Measurements from ENCODE around the gene STN1.
A peak's percentile ranks its signal among the peaks of the same experiment; 100 is the strongest.

The STN1 gene

DNA sequence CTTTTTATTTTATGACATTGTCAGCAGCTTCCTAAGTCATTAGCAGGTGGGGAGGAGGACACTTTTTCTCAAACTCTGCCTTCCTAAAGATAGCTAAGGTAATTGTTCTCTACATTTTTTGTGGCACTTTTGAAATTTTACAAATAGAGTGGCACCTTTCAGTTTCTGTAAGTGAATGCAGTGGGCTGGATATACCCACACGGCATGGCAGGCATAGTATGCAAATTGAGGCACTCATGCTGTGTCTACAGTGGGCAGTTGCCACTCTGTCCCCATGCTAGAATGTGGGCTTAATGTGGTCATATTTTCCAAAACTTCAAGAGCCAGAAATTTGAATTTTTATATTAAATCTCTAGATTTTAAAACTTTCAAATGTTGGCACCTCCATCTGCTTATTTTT lies 49.8 kb downstream of the STN1 start:
- DNase-seq (ENCODE audit: insufficient read length, low spot score) = no peak
- no peak for FAIRE-seq
- TF ChIP-seq SPI1 (IDR thresholded peaks at IDR 0.05; ENCODE audit: low read depth, low read length) = no peak
- no peak for TF ChIP-seq POU2F2 (IDR thresholded peaks at IDR 0.05; ENCODE audit: low read depth, low read length)
- TF ChIP-seq TAF1 (IDR thresholded peaks at IDR 0.05; ENCODE audit: low read depth, low read length) = no peak
- TF ChIP-seq POLR2AphosphoS5 (IDR thresholded peaks at IDR 0.05; ENCODE audit: low read depth, low read length) = no peak
- TF ChIP-seq POLR2A (IDR thresholded peaks at IDR 0.05; ENCODE audit: low read depth, low read length) = no peak
- no peak for TF ChIP-seq PAX5 (IDR thresholded peaks at IDR 0.05; ENCODE audit: insufficient read depth, low read length, severe bottlenecking)

DNA sequence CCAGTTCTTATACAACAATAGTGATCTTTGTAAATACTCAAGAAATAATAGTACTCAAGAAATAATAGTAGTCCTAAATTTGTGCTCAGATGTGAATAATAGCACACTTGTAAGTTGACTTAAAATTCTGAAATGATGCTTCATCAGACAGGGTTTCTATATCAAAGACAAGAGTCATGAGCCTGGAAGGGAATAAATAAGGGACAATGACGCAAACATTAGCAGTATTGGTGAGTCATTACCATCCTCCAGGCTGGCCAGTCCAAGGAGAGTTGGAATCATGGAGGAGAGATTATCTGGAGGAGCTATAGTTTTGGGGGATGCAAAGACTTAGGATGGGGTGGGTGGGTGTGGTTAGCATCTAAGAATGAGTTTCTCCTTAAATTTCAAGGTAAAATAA lies 56.5 kb downstream of the STN1 start:
- TF ChIP-seq PAX5 (IDR thresholded peaks at IDR 0.05; ENCODE audit: insufficient read depth, low read length, severe bottlenecking) = no peak
- no peak for TF ChIP-seq POLR2AphosphoS5 (IDR thresholded peaks at IDR 0.05; ENCODE audit: low read depth, low read length)
- no peak for TF ChIP-seq TAF1 (IDR thresholded peaks at IDR 0.05; ENCODE audit: low read depth, low read length)
- TF ChIP-seq POU2F2 (IDR thresholded peaks at IDR 0.05; ENCODE audit: low read depth, low read length) = no peak
- TF ChIP-seq POLR2A (IDR thresholded peaks at IDR 0.05; ENCODE audit: low read depth, low read length) = no peak
- no peak for TF ChIP-seq SPI1 (IDR thresholded peaks at IDR 0.05; ENCODE audit: low read depth, low read length)
- no peak for FAIRE-seq
- DNase-seq (ENCODE audit: insufficient read length, low spot score) = no peak

DNA sequence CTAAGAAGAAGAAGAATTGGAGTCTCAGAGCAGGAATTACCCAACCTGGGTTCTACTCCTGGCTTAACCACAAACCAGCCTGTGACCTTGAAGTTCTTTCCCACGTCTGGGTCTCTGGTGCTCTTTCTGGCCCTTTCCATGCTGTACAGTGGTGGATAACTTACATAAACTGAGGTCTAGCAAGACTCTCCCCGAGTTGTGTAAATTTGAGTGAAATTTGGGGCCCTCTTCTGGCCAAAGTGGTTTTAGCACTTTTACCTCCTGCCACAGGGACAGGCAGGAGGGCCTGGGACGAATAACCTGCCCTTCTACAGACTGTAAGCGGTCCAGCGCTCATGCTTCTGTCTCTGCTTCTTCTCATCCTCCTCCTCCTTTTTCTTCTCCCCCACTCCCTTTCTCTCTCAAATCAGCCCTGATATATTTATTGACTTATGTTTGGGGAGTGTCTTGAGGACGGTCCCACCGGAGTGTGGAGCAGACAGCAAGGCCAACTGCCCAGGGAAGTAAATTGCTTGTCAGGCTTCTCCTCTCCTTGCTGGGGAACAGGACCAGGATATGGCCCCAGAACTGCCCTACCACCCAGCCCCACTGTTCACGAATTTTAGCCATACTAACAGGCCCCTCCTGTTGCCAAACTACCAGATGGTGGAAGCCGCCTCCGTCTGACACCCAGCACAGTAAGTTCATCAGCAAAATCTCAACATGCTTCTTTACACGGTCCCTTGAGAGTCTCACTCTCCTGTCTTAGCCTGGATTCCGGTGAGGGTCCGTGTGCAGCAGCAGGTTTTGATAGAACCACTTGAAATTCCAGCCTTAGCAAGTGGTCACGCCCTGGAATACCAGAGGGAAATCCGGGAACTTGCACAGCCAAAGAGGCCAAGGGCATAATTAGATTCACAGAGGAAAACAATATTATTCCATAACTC lies 58.6 kb downstream of the STN1 start:
- FAIRE-seq (peak; percentile 73), DNase-seq (ENCODE audit: insufficient read length, low spot score) (no peak)
- TF ChIP-seq TAF1 (IDR thresholded peaks at IDR 0.05; ENCODE audit: low read depth, low read length) (no peak), POU2F2 (IDR thresholded peaks at IDR 0.05; ENCODE audit: low read depth, low read length) (no peak), PAX5 (IDR thresholded peaks at IDR 0.05; ENCODE audit: insufficient read depth, low read length, severe bottlenecking) (no peak), SPI1 (IDR thresholded peaks at IDR 0.05; ENCODE audit: low read depth, low read length) (no peak)

DNA sequence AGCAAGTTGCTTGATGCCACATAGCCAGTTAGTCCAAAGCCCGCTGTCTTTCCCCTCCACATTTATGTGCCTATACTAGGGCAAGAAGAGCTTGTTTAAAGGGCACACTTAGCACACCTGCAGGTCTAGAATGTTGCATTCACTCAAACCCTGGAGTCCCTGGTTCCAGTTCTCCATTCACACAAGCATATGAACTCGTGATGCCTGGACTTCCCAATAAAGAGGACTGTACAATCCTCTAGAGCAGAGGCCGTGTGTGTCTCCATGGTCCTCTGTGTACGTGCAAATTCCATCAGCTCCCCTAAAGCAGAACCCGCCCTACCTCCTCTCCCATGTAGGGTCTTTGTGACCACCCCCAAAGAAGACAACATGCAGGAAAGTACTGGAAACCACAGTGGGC lies 59.6 kb downstream of the STN1 start:
- DNase-seq (ENCODE audit: insufficient read length, low spot score) = no peak
- FAIRE-seq = no peak
- TF ChIP-seq POLR2AphosphoS5 (IDR thresholded peaks at IDR 0.05; ENCODE audit: low read depth, low read length) (no peak), SPI1 (IDR thresholded peaks at IDR 0.05; ENCODE audit: low read depth, low read length) (no peak), PAX5 (IDR thresholded peaks at IDR 0.05; ENCODE audit: insufficient read depth, low read length, severe bottlenecking) (no peak), POLR2A (IDR thresholded peaks at IDR 0.05; ENCODE audit: low read depth, low read length) (no peak), POU2F2 (IDR thresholded peaks at IDR 0.05; ENCODE audit: low read depth, low read length) (no peak), TAF1 (IDR thresholded peaks at IDR 0.05; ENCODE audit: low read depth, low read length) (no peak)

DNA sequence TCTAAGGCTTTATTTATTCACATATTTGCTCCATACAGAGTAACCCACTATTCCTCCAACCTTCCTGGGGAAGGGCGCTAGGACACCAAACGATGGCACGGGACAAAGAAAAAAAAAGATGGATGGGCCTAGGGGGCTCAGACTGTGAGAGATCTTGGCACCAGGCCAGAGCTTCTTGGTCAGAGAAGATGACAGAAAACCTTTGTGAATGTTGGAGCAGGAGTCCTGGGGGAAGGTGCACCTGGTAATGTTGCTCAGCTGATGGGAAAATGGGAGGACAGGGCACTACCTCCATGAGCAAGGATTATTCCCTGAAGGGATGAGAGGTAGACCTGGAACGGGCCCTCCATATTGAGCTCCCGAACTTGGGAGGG lies 61.2 kb downstream of the STN1 start:
- TF ChIP-seq TAF1 (IDR thresholded peaks at IDR 0.05; ENCODE audit: low read depth, low read length) (no peak), POLR2A (IDR thresholded peaks at IDR 0.05; ENCODE audit: low read depth, low read length) (no peak), SPI1 (IDR thresholded peaks at IDR 0.05; ENCODE audit: low read depth, low read length) (no peak), POU2F2 (IDR thresholded peaks at IDR 0.05; ENCODE audit: low read depth, low read length) (no peak), PAX5 (IDR thresholded peaks at IDR 0.05; ENCODE audit: insufficient read depth, low read length, severe bottlenecking) (no peak), POLR2AphosphoS5 (IDR thresholded peaks at IDR 0.05; ENCODE audit: low read depth, low read length) (no peak)
- FAIRE-seq (no peak), DNase-seq (ENCODE audit: insufficient read length, low spot score) (no peak)

DNA sequence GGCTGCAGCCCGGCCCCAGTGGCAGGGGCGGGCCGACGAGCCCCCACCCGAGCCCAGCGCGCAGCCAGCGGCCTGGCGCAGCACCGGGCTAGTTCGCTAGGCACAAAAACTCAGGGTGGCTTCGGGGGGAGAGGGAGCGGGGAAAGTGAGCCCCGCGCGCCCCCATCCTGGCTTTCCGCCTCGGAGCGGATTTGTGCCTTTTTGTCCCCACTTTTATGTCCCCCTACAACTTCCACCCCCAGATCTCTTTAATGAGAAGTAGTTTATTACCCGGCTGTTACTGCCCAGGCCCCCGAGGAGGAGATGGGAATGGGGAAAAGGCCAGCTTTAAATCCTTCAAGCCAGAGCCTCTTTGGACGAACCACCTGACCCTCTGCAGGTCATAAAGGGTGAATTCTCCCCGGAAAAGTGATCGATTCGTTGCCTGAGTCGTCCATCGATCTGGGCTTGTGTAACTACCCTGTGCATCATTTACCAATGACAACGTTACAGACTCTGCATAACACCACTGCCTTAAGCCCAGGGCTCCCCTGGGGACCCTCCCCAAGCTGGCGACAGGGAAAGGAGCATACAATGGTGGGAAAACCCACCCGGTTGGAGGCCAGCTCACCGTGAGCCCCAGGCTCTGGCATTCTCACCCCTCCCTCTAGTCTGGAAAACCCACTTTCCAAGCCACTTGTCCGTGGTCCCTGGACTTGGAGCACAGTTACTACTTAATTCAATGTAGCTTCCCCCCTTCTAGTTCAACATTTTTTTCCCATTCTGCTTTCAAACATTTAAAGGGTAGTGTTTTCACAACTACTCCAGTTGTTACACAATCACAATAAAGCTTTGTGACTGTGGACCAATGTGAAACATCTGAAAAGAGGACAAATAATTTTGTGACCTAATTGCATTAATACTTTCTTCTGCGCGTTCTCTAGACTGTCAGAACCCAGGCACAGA lies 61.9 kb downstream of the STN1 start:
- DNase-seq (ENCODE audit: insufficient read length, low spot score) = no peak
- no peak for FAIRE-seq
- no peak for TF ChIP-seq POLR2AphosphoS5 (IDR thresholded peaks at IDR 0.05; ENCODE audit: low read depth, low read length)
- no peak for TF ChIP-seq TAF1 (IDR thresholded peaks at IDR 0.05; ENCODE audit: low read depth, low read length)
- TF ChIP-seq POU2F2 (IDR thresholded peaks at IDR 0.05; ENCODE audit: low read depth, low read length) = no peak
- no peak for TF ChIP-seq PAX5 (IDR thresholded peaks at IDR 0.05; ENCODE audit: insufficient read depth, low read length, severe bottlenecking)
- TF ChIP-seq POLR2A (IDR thresholded peaks at IDR 0.05; ENCODE audit: low read depth, low read length) = no peak
- no peak for TF ChIP-seq SPI1 (IDR thresholded peaks at IDR 0.05; ENCODE audit: low read depth, low read length)

DNA sequence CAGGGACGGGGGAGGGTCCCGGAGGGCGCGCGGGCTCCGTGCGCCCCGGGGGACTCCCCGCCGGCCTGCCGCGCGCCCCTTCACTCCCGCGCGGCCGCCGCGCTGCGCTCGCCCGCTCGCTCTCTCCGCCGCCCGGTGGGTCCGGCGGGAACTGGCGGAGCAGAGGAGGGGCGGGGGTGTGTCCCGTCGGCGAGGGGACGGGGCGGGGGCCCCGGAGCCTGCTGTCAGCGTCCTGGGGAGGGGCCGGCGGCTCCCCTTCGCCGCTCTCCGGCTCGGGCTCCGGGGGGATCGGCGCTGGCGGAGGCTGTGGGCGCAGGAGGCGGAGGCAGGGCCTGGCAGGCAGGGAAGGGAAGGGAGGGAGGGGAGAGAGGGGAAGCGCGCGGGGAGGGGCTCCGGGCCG lies 62.6 kb downstream of the STN1 start, which contains the start of gene SH3PXD2A:
Gene SH3PXD2A (minus strand): TSS at position 153 of the 400 bp plus-strand sequence. CDS start 310 bp downstream, outside the sequence.
- FAIRE-seq (no peak), DNase-seq (ENCODE audit: insufficient read length, low spot score) (no peak)
- TF ChIP-seq PAX5 (IDR thresholded peaks at IDR 0.05; ENCODE audit: insufficient read depth, low read length, severe bottlenecking) (no peak), POU2F2 (IDR thresholded peaks at IDR 0.05; ENCODE audit: low read depth, low read length) (no peak), TAF1 (IDR thresholded peaks at IDR 0.05; ENCODE audit: low read depth, low read length) (no peak), POLR2A (IDR thresholded peaks at IDR 0.05; ENCODE audit: low read depth, low read length) (no peak), SPI1 (IDR thresholded peaks at IDR 0.05; ENCODE audit: low read depth, low read length) (no peak), POLR2AphosphoS5 (IDR thresholded peaks at IDR 0.05; ENCODE audit: low read depth, low read length) (no peak)

DNA sequence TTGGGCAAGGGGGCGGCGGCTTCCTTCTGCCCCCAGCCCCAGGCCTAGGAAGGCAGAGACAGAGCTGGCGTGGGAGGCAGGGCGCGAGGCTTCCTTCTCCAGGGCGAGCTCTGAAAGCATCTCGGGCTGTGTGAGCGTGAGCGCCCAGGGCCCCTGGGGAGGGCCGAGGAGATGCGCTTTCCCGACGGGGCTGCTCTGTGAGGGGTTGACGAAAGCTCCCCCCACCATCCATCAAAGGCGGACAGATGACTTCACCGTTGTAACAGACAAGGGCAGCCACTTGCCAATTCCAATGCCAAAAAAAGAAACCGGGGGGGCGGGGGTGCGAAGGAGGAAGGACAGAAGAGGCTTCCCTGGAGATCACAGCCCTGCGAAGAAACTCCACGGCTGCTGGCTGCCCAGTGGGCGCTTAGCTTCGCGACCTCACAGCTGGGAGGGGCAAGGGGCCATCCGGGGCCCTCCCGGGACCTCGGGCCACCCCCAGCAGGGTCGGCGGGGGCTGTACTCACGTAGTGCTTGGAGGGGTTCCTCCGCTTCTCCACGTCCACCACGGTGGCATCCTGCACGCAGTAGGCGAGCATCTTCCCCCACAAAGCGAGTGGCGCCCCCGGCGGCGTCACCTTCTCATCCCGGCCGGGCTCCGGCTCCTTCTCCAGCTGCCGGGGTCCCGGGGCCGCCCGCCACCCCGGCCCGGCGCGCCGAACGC lies 63.1 kb downstream of the STN1 start:
- no peak for TF ChIP-seq PAX5 (IDR thresholded peaks at IDR 0.05; ENCODE audit: insufficient read depth, low read length, severe bottlenecking)
- no peak for TF ChIP-seq POU2F2 (IDR thresholded peaks at IDR 0.05; ENCODE audit: low read depth, low read length)
- TF ChIP-seq TAF1 (IDR thresholded peaks at IDR 0.05; ENCODE audit: low read depth, low read length) = no peak
- no peak for FAIRE-seq
- no peak for DNase-seq (ENCODE audit: insufficient read length, low spot score)

Measured in GM12891 (cell line).